ENCODE measurements around the gene LLGL2. TPM values are rescaled to one million over a fixed set of nuclear protein-coding genes. Genes with fewer than 3 reads are reported as not detected.
A peak's percentile ranks its signal among the peaks of the same experiment; 100 is the strongest.

LLGL2 gene
- total RNA-seq, 1 donor from 2014 or later = 3.6 TPM

GRCh38 chr17:75504347-75505151, 20.9 kb upstream of the LLGL2 start:
- intact Hi-C loops (cut with DNase I) = no loop called here
- ATAC-seq (ENCODE audit: poor library complexity) (no peak), DNase-seq (no peak)

GRCh38 chr17:75505152-75505409, 20.4 kb upstream of the LLGL2 start:
- no peak for DNase-seq
- intact Hi-C loops (cut with DNase I) = no loop called here
- ATAC-seq (ENCODE audit: poor library complexity) = no peak

GRCh38 chr17:75505640-75506039, 19.9 kb upstream of the LLGL2 start:
- no peak for ATAC-seq (ENCODE audit: poor library complexity)
- no peak for DNase-seq
- intact Hi-C loops (cut with DNase I) = no loop called here

DNA sequence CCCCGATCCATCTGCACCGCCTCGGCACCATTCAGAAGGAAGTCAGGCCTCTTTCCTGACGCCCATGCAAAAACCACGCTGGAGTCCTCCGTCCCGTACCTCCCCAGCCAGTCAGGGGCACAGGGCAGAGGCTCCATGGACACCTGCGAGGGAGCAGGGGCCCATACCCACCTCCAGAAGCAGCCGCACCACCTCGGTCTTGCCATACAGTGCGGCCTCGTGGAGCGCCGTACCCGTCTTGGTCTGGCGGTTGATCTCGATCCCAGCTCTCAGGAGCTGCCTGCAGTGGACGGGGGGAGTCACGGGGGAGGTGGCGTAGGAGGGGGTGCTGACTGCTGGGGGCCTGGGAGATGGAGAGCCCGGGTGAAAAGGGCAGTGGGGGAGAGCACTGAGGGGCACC, 19.4 kb upstream of the LLGL2 start:
- intact Hi-C loops (cut with DNase I) = no loop called here
- ATAC-seq (ENCODE audit: poor library complexity) (no peak), DNase-seq (no peak)

DNA sequence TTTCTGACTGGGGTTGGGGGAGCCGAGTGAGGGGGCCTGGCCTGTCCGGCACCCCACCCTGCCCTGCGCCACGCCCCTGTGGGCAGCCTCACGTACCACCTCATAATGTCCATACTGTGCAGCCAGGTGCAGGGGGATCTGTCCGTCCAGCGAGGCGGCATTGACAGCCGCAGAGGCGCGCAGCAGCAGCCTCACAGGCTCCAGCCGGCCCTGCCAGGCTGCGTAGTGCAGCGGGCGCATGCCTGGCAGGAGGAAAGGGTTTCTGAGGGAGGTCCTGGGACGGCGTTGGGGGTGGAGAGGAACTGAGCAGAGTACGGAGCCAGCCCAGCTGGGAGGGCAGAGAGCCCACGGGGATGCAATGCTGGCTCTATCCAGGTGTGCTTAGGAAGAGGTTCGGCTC, 18.6 kb upstream of the LLGL2 start:
- ATAC-seq (ENCODE audit: poor library complexity) (no peak), DNase-seq (no peak)
- intact Hi-C loops (cut with DNase I) = no loop called here

DNA sequence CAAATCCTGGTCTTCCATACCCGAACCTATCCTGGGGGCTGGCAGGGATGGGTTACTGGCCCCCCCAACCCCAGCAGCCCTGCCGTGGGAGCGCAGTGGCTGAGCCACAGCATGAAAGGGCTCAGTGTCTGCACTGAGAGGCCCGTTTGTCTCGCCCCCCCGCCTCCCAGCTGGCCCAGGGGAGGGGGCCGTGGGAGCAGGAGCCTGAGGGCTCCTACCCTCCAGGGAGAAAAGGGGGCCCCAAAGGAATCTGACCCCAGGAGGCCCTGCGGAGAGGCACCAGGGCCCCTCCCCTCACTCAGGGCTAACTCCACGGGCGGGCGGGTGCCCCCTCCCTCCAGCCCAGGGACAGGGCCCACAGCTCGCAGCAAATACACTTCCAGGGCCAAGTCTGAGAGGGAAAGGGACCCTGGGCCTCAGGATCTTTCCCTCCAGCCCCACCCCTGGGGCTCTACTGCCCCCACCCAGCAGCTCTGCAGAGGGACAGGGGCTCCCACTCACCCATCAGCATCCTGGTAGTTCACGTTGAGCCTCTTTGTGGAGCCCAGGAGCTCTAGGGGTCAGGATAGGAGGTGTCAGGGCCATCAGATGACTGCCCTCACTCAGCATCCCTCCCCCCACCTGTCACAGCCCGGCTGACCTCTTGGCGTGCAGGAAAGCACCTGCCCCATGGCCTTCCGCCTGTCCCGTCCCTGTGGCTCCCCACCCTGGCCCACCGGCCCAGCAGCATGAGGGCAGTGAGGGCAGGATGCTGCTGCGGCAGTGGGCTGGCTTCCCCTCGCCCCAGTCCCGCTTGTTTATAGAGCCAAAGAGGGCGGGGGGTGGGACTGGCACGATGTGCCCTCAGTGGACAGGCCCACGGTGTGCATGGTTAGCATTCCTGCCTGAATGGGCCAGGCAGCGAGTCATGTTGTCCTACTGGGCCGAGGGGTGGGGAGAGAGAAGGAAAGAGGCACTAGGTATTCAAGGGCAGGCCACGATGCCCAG, 17.5 kb upstream of the LLGL2 start:
- ATAC-seq (ENCODE audit: poor library complexity) (no peak), DNase-seq (no peak)
- intact Hi-C loops (cut with DNase I) = no loop called here

DNA sequence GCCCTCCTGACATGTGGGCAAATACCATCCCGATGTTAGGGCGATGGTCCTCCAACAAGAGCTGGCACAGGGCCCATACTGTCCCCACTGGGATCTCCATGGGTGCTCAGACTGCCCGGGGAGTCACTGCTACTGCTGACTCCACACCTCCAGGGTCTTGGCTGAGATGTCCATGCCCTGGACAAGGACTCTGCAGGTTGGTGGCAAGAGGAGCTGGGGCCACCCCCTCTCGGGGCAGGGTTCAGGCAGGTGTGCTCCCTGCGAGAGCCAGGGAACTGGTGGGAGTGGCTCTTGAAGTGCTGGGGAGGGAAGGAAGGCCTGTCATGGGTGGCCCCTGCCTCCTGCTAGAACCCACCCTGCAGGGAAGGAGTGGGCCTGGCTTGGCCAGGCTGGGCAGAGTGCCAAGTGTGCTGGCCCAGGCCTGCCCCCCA, 16.6 kb upstream of the LLGL2 start:
- peak; percentile 7 for ATAC-seq (ENCODE audit: poor library complexity)
- DNase-seq = no peak
- intact Hi-C loops (cut with DNase I) = no loop called here

- intact Hi-C loops (cut with DNase I) = no loop called here
- DNase-seq (peak; percentile 74), ATAC-seq (ENCODE audit: poor library complexity) (peak; percentile 16)
These were observed 15.8 kb upstream of the LLGL2 start for GRCh38 chr17:75509528-75510258.

DNA sequence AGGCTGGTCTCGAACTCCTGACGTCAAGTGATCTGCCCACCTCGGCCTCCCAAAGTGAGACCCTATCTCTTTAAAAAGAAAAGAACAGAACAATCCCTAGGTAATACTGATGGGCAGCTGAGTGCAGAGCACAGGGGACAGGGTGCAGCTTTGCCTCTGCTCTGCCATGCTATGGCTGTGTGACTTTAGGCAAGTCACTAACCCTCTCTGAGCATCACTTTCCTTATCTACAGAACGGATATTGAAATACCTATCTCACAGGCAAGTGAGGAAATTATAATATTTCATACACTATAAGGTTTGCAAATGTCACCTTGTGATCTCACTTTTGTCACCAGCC, 14.3 kb upstream of the LLGL2 start:
- ATAC-seq (ENCODE audit: poor library complexity) (no peak), DNase-seq (no peak)
- intact Hi-C loops (cut with DNase I) = no loop called here

GRCh38 chr17:75511610-75512575, 13.6 kb upstream of the LLGL2 start:
- intact Hi-C loops (cut with DNase I) = no loop called here
- DNase-seq (peak; percentile 69), ATAC-seq (ENCODE audit: poor library complexity) (no peak)

- intact Hi-C loops (cut with DNase I) = no loop called here
- DNase-seq = no peak
- ATAC-seq (ENCODE audit: poor library complexity) = no peak
These were observed 12.4 kb upstream of the LLGL2 start for GRCh38 chr17:75512926-75513640.

GRCh38 chr17:75513641-75514000, 11.9 kb upstream of the LLGL2 start:
- no peak for DNase-seq
- intact Hi-C loops (cut with DNase I) = no loop called here
- ATAC-seq (ENCODE audit: poor library complexity) = no peak

- ATAC-seq (ENCODE audit: poor library complexity) = no peak
- intact Hi-C loops (cut with DNase I) = no loop called here
- DNase-seq = no peak
These were observed 11.1 kb upstream of the LLGL2 start for GRCh38 chr17:75514299-75514918.

DNA sequence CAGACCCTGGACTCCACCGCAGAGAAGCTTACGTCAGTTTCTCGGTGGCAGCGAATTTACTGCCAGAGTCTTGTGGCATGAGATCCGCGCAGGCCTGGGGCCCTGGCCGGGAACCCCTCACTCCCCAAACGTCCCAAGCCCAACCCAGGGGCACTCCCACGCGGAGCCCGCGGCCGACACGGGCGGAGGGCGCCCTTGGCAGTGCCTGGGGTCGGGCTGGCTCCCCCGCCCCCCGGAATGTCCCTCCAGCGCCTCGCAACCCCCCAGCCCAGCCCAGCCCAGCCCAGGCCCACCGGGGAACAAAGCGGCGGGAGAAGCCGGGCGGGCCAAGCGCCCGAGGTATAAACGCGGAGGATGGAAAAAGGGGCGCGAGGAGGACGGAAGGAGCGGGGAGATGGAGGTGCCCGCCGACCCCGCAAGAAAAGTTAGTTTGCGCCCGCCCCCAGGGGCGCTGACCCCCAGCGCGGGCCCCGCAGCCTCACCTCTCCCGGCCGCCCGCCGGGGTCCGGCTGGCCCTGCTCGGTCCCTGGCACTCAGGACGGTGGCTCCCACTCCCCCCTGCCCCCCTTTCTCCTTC, 10.5 kb upstream of the LLGL2 start:
- intact Hi-C loops (cut with DNase I) = no loop called here
- ATAC-seq (ENCODE audit: poor library complexity) (peak; percentile 0), DNase-seq (no peak)

DNA sequence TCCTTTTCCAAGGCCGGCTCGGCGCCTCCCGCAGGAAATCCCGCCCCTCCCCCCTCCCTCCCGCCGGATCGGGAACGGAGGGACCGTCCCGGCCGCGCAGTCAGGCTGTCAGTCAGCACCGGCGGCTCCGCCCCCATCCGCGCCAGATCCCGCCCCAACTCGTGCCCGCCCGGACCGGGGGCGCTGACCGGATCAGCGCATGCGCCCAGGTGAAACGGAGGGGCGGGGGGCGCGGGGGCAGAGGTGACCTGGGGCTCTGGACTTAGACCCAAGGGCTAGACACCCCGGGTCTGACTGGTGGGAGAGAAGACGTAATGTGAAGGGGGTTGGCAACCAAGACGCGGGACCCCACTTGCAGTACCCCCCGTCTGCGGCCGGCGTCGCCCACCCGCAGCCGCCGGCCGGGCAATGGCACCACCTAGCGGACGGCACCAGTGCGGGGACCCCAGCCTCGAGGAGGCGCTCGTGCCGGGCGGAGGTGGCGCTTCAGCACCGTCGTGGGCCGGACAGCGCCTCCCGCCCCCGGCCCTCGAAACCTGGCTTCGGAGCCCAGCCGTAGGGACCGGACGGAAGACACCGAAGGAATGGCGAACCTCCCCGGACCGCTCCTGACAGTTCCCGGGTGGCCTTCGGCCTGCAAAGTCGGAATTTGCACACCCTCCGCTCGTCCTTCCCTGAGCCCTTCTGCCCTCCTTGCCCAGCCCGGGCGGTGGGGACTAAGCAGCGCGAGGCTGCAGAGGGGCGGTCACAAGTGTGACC, 9.8 kb upstream of the LLGL2 start, which contains the start of gene CASKIN2:
Gene CASKIN2 (minus strand): TSS at position 42 of the 759 bp plus-strand sequence. CDS start 1,733 bp downstream, outside the sequence.
- DNase-seq (peak; percentile 97), ATAC-seq (ENCODE audit: poor library complexity) (peak; percentile 94)
- intact Hi-C loops (cut with DNase I) = loop anchor here (2.0 kb wide), 1 partner anchor 91 kb away; no protein-coding TSS in a partner anchor

DNA sequence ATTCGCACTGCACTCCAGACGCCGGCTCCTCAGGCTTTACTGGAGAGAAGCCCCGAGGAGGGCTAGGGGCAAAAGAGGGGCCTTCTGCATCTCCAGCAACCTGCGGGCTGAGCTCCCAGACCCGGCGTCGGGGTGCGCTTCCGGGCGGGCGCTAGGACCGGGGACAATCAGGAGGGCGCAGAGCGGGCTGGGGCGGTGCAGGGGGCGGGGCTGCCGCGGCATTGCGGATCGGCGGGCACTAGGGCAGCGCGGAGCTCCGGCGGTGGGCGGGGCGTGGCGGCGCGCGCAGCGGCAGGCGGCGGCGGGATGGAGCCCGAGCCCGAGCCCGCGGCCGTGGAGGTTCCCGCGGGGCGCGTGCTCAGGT, 9.3 kb upstream of the LLGL2 start, which contains the start of gene TSEN54:
Gene TSEN54 (plus strand): TSS at position 274 of the 364 bp plus-strand sequence. CDS start 33 bp downstream, at position 307.
- peak; percentile 98 for DNase-seq
- intact Hi-C loops (cut with DNase I) = loop anchor here (2.0 kb wide), 1 partner anchor 91 kb away; no protein-coding TSS in a partner anchor
- peak; percentile 92 for ATAC-seq (ENCODE audit: poor library complexity)

All from Right ventricle myocardium superior (tissue), 1 donor.